ENCODE measurements around the gene RASAL1.
"Not testable (repeated sequence)": the region's sequence is repeated elsewhere in the genome, so short reads cannot be mapped to it uniquely, and the experiment has no call there.

Gene RASAL1

GRCh38 chr12:113140706-113141105, 5.1 kb upstream of the RASAL1 start:
- DNase-seq (ENCODE audit: low read depth in 2 of 2), result no peak

- DNase-seq (ENCODE audit: low read depth in 2 of 2), result no peak
Observed at GRCh38 chr12:113138826-113139225, 3.3 kb upstream of the RASAL1 start.

- DNase-seq (ENCODE audit: low read depth in 2 of 2), result no peak
Observed at GRCh38 chr12:113137861-113138783, 2.6 kb upstream of the RASAL1 start.

DNA sequence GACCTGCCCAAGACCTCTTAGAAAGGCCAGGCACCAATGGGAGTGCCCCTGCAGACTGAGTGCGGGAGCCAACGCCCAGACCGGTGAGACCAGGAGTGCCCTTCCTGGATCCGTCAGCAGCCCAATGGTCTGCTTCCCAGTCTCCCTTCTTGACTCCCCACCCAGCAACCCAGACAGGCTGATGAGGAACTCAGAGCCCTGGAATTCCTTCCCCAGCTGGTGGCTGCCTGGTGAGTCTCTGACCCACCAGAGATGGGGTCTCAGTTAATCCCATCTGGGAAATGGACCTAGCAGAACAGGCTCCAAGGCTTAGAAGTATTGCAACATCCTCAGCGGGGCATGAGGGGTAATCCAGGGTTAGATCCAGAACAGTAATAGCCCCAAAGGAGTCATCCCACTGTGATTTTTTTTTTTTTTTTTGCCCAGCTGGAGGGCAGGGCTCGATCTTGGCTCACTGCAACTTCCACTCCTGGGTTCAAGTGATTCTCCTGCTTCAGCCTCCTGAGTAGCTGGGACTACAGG, 1.5 kb upstream of the RASAL1 start:
- DNase-seq (ENCODE audit: low read depth in 2 of 2), result no peak

DNA sequence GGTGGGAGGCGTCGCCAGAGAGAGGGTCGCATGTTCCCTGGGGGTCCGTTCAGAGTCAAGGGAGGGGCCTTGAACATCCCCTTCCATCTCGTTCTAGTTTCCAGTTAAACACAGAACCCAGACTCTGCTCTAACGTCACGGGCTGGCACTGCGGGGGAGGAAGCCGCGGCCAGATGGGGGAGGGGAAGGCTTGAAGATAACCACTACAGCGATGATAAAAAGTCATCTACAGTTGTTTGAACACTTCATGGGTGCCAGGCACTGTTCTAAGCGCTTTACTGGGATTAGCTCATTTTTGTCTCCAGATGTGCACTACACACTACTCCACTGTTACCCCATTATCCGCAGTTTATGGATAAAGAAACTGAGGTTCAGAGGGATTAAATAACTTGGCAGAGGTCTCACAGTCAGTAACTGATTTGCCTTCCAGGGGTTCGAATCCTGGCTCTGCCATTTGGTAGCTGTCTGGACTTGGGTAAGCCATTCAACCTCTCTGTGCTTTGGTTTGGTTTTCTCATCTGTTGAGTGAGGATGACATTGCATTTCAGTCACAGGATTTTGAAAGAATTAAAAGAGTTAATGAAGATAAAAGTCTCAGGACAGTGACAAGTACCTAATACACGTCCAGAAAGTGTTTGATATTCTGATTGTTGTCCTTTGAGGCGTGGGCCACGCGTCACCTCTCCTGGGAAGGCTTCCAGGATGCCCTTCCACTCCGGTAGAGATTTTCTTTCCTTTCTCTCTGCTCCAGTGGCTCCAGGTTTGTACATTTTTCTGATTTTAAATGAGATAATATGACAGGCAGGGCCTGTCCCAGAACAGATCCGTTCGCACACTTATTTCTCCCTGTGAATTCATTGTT, 798 bp upstream of the RASAL1 start:
- no peak for DNase-seq (ENCODE audit: low read depth in 2 of 2)

GRCh38 chr12:113134521-113134951, 1.0 kb downstream of the RASAL1 start:
- no peak for DNase-seq (ENCODE audit: low read depth in 2 of 2)

DNA sequence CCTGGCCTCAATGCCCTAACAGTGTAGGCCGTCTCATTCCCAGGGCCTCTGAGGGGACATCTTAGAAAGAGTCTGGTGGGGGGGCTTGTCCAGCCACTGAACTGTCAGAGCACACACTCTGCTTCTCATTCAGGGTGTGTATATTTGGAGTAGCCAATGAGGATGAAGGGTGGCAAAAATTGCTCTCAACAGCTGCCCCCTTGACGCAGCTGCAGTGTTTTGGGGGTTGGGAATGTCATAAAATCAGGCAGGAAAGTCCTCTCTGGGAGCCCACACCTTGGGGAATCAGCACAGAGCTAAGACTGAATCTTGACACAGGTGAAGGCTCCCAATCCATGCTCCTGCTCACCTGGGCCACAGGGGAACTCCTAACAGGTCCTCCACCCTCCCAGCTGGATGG, 1.5 kb downstream of the RASAL1 start:
- DNase-seq (ENCODE audit: low read depth in 2 of 2), result no peak

DNA sequence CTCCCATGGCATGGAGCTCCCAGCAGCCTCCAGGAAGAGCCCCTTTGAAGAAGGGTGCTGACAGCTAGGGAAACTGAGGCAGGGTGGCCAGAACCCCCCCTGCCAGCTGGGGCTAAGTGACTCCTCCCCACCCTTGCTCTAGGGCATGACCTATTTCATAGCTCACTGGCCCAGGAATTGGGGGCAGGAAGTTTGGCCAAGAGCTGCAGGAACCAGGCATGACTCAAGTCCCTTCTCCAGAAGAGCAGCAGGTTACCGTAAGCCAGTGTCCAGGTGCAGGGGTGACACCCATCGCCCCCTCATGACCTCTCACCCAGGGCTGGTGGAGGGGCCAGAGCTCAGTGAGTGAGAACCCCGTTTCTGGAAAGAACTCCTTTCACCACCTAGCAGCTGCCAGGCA, 1.9 kb downstream of the RASAL1 start:
- DNase-seq (ENCODE audit: low read depth in 2 of 2), result no peak

DNA sequence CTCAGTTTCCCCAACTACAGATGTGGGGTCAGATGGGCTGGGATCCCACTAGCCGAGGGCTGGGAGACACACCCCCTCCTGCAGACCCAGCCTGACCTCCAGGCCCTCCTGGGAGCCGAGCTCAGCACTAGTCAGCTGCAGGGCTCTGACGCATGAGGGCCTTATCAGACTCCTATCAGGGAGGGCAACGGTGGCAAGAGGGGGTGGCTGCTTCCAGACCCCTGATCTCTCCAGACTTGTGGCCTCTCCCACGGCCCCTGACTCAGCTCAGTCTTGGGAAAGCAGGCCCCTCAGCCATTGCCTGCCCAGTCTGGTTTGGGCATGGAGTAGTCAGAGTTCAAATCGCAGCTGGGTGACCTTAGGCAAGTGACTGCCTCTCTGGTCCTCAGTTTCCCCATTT, 2.5 kb downstream of the RASAL1 start:
- DNase-seq (ENCODE audit: low read depth in 2 of 2), result no peak

GRCh38 chr12:113131556-113131955, 4.0 kb downstream of the RASAL1 start:
- DNase-seq (ENCODE audit: low read depth in 2 of 2), result no peak

- no peak for DNase-seq (ENCODE audit: low read depth in 2 of 2)
Observed at GRCh38 chr12:113130457-113131135, 5.0 kb downstream of the RASAL1 start.

- DNase-seq (ENCODE audit: low read depth in 2 of 2), result no peak
Observed at GRCh38 chr12:113129664-113130456, 5.7 kb downstream of the RASAL1 start.

DNA sequence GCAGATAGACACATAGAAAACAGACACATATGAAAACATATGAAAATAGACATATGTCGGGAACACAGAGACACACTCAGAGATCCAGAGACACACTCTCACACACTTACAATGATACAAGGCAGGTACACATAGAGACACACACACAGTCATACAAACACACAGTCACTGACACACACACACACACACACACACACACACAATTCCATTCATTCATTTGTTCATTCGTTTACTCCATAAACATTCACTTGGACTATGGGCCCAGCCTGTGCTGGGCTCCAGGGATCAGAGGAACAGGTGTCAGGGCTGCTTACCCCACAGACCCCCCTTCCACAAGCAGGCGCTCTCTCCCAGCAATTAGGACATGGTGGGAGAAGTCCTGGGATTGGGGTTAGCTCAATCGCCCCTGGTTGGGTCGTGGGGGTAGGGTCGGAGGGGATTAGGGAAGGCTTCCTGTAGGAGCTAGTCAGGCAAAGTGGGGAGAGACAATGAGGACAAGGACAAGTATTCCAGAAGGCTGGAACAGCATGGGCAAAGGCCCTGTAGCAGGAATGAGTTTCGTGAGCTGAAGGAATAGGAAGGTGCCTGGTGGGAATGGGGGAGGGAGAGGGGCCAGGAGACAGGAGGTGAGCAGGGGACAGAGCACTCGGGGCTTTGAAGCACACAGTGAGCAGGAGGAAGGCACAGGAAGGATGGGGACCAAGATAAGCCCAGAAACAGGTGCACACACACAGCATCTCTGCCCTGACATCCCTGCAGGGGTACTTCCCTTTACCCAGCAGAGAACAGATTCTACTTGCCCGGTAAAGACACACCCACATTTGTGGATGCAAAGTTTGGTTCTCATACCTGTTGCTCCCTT, 6.5 kb downstream of the RASAL1 start:
- DNase-seq (ENCODE audit: low read depth in 2 of 2), result no peak

- DNase-seq (ENCODE audit: low read depth in 2 of 2), result no peak
Observed at GRCh38 chr12:113127791-113128199, 7.8 kb downstream of the RASAL1 start.

GRCh38 chr12:113120670-113121370, 14.7 kb downstream of the RASAL1 start:
- no peak for DNase-seq (ENCODE audit: low read depth in 2 of 2)

DNA sequence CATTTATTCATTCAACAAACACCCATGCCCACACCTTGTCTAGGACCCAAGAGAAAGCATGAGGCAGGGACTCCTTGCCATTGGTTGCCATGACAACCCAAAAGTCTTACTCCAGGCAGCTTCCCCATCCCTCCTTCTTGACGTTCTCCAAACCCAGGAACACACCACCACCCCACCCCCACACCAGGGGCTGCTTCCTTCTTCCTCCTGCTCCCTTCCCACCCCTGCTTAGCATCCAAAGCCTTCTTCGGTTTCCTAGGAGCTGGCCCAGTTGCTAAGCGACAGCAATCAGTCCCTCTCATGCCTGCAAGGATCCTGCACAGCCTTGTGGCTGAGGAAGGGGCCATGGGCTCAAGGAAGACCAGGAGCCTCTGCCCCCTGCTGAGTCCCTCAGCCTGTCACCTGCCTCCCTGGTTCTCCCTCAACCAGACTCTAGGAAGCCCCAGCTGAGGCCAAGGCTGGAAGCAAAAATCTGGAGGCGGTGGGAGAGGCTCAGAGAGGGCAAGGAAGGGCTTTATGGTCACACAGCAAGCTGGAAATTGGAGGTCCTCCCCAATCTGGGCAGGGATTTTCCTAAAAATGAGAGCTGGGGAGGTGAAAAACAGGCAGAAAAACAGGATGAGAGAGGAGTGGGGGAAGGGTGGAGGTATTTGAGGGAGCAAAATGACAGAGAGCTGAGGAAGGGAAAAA, 15.4 kb downstream of the RASAL1 start:
- no peak for DNase-seq (ENCODE audit: low read depth in 2 of 2)

GRCh38 chr12:113118142-113118541, 17.4 kb downstream of the RASAL1 start:
- no peak for DNase-seq (ENCODE audit: low read depth in 2 of 2)

- not testable (repeated sequence) for DNase-seq (ENCODE audit: low read depth in 2 of 2)
Observed at GRCh38 chr12:113117684-113118083, 17.9 kb downstream of the RASAL1 start.

DNA sequence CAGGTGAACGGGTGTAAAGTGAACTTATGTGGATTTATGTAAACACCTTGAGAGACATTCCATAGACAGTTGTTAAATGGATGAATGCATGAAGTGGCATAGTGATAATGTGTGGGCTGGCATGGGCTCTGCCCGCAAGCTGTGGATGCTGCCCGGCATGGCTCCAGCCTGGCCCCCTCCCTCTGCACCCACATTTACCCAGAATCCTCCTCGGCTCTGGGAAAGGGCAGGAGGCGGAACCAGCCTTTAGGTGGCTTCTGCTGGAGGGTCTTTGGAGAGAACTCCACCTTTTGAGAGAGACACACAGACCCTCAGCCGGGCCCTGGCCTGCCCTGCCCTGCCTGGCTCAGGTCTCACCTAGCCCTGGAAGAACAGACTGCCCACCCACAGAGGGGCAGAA, 18.7 kb downstream of the RASAL1 start:
- DNase-seq (ENCODE audit: low read depth in 2 of 2), result no peak

Measured in fibroblast of skin of left quadriceps (primary cell).